HepG2 (cell line): ENCODE measurements around the gene RAB2B. TPM values are rescaled to one million over a fixed set of nuclear protein-coding genes. Genes with fewer than 3 reads are reported as not detected.
A peak's percentile ranks its signal among the peaks of the same experiment; 100 is the strongest.

ENCODE experiments used
- FOSL2 ChIP-seq: sonication (generic); formaldehyde crosslinking; IDR thresholded peaks from 2 replicates; pipeline ENCODE4 v1.4.0; 2020; ENCODE audit warnings: missing genetic modification reagents
- KIAA2018 ChIP-seq: sonication (generic); formaldehyde crosslinking; IDR thresholded peaks from 2 replicates; pipeline ENCODE4 v1.5.0; 2020; ENCODE audit warnings: mild to moderate bottlenecking, missing genetic modification reagents, borderline replicate concordance
- MXD4 ChIP-seq: IDR thresholded peaks from 2 replicates; pipeline ENCODE4 v1.6.1; 2016; ENCODE audit warnings: mild to moderate bottlenecking, missing biosample characterization, missing genetic modification reagents
- RFXAP ChIP-seq: sonication (generic); formaldehyde crosslinking; IDR thresholded peaks from 2 replicates; pipeline ENCODE4 v1.4.0; 2020; ENCODE audit warnings: missing genetic modification reagents, borderline replicate concordance
- TCF12 ChIP-seq, 2 experiments: fragments of 450-650 bp in 1 of 2; sonication (generic) in 1 of 2; formaldehyde crosslinking in 1 of 2; IDR thresholded peaks; 2 replicates each; pipeline versions ENCODE4 v1.6.1 to v1.8.0; 2017 to 2022; ENCODE audit warnings: antibody characterized with exemption in 1 of 2, mild to moderate bottlenecking in 1 of 2, missing genetic modification reagents in 1 of 2, moderate library complexity in 1 of 2
- TCF7 ChIP-seq: sonication (generic); IDR thresholded peaks from 2 replicates; pipeline ENCODE4 v1.6.1; 2016; ENCODE audit warnings: antibody characterized with exemption, low read depth
- ZFP36L1 ChIP-seq: sonication (generic); formaldehyde crosslinking; IDR thresholded peaks from 2 replicates; pipeline ENCODE4 v1.8.0; 2022; ENCODE audit warnings: mild to moderate bottlenecking, missing genetic modification reagents, moderate library complexity
- ZMAT5 ChIP-seq: sonication (generic); formaldehyde crosslinking; IDR thresholded peaks from 2 replicates; pipeline ENCODE4 v1.5.0; 2020; ENCODE audit warnings: mild to moderate bottlenecking, low read depth, missing genetic modification reagents, borderline replicate concordance
- ZNF12 ChIP-seq: sonication (generic); formaldehyde crosslinking; IDR thresholded peaks from 2 replicates; pipeline ENCODE4 v1.5.0; 2020; ENCODE audit warnings: missing genetic modification reagents
- ZNF383 ChIP-seq: sonication (generic); formaldehyde crosslinking; IDR thresholded peaks from 2 replicates; pipeline ENCODE4 v1.4.0; 2020; ENCODE audit warnings: missing genetic modification reagents, mild to moderate bottlenecking, borderline replicate concordance
- ZNF782 ChIP-seq: sonication (generic); formaldehyde crosslinking; IDR thresholded peaks from 2 replicates; pipeline ENCODE4 v1.4.0; 2020; ENCODE audit warnings: missing genetic modification reagents, mild to moderate bottlenecking, borderline replicate concordance
- polyA plus RNA-seq, 8 experiments: library from polyadenylated mRNA; depleted of rRNA in 3 of 8; stranded (reverse) in 7 of 8; unstranded in 1 of 8; fragments of >200 nt; fragmentation: Illumina TruSeq in 4 of 8; extraction: Trizol in 4 of 8; gene quantifications; 2 replicates each; pipeline versions ENCODE4 v1.2.1 to v1.2.3, GENCODE V29; 2011 to 2016; ENCODE audit warnings: low read depth in 4 of 8, missing spikeins in 1 of 8, mixed read lengths in 1 of 8; ENCODE audit not compliant: insufficient read depth in 1 of 8
- total RNA-seq, 5 experiments: library from RNA; depleted of rRNA; stranded (reverse); fragments of >200 nt; fragmentation: Illumina TruSeq; extraction: Trizol; gene quantifications; 2 replicates each; pipeline ENCODE4 v1.2.3, GENCODE V29; 2016; ENCODE audit warnings: low read depth in 1 of 5
- TF ChIP-seq, protein P1 (sequence below): sonication (generic); formaldehyde crosslinking; IDR thresholded peaks from 2 replicates; pipeline ENCODE4 v1.8.0; 2022; ENCODE audit warnings: mild to moderate bottlenecking, missing genetic modification reagents, borderline replicate concordance
- TF ChIP-seq, protein P2 (sequence below): sonication (generic); formaldehyde crosslinking; IDR thresholded peaks from 2 replicates; pipeline ENCODE4 v1.8.0; 2022; ENCODE audit warnings: mild to moderate bottlenecking, missing genetic modification reagents; ENCODE audit not compliant: insufficient replicate concordance

RAB2B gene
- total and polyA plus RNA-seq, 2 of the 13 experiments (the other 11 are each of a cell fraction or from before 2014, with no cell fraction given), result 36.0 to 60.6 TPM

GRCh38 chr14:21525962-21526671, 49.4 kb upstream of the RAB2B start, which contains the start of gene SALL2 (continued):
- TF ChIP-seq MXD4 (CRISPR knock-in tag) (no peak), KIAA2018 (CRISPR knock-in tag) (no peak), TCF7 (no peak), ZNF782 (no peak), TCF12 (IDR thresholded peaks at IDR 0.05) (no peak), TCF12 (CRISPR knock-in tag; IDR thresholded peaks at IDR 0.05) (no peak), ZNF383 (CRISPR knock-in tag) (no peak), RFXAP (CRISPR knock-in tag) (peak; percentile 48; the same call in 1 of the 2 replicates), FOSL2 (CRISPR knock-in tag) (no peak), ZFP36L1 (0 out of 2 replicates have a peak, but pooled peaks have one; percentile 25), ZNF12 (CRISPR knock-in tag) (no peak), ZMAT5 (CRISPR knock-in tag) (no peak)
- TF ChIP-seq, protein P1, sequence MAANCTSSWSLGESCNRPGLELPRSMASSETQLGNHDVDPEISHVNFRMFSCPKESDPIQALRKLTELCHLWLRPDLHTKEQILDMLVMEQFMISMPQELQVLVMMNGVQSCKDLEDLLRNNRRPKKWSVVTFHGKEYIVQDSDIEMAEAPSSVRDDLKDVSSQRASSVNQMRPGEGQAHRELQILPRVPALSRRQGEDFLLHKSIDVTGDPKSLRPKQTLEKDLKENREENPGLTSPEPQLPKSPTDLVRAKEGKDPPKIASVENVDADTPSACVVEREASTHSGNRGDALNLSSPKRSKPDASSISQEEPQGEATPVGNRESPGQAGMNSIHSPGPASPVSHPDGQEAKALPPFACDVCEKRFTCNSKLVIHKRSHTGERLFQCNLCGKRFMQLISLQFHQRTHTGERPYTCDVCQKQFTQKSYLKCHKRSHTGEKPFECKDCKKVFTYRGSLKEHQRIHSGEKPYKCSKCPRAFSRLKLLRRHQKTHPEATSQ, result no peak
- TF ChIP-seq, protein P2, sequence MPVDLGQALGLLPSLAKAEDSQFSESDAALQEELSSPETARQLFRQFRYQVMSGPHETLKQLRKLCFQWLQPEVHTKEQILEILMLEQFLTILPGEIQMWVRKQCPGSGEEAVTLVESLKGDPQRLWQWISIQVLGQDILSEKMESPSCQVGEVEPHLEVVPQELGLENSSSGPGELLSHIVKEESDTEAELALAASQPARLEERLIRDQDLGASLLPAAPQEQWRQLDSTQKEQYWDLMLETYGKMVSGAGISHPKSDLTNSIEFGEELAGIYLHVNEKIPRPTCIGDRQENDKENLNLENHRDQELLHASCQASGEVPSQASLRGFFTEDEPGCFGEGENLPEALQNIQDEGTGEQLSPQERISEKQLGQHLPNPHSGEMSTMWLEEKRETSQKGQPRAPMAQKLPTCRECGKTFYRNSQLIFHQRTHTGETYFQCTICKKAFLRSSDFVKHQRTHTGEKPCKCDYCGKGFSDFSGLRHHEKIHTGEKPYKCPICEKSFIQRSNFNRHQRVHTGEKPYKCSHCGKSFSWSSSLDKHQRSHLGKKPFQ (CRISPR knock-in tag), result no peak
